Neural cell (in vitro differentiated cells): Measurements from ENCODE around the gene SLC47A1. TPM values are rescaled to one million over a fixed set of nuclear protein-coding genes. Genes with fewer than 3 reads are reported as not detected.

Experiments used
- H2AFZ ChIP-seq: fragments of 200-600, 300-800 bp; sonication (generic), shearing (Covaris generic); 2 replicates; pipeline ENCODE4 v1.6.0; 2014; ENCODE audit warnings: low read depth, mild to moderate bottlenecking, antibody characterized with exemption, low read length, moderate library complexity
- H3F3A ChIP-seq: fragments of 200-600 bp; shearing (Covaris generic); 2 replicates; pipeline ENCODE4 v1.6.1; 2016; ENCODE audit warnings: mild to moderate bottlenecking, moderate library complexity, mixed read lengths, antibody characterized with exemption, low read length; ENCODE audit not compliant: insufficient read depth, poor library complexity, severe bottlenecking
- H3K27ac ChIP-seq: fragments of 200-600, 300-800 bp; sonication (generic), shearing (Covaris generic); 2 replicates; pipeline ENCODE4 v1.5.1; 2014; ENCODE audit warnings: mild to moderate bottlenecking, low read length, moderate library complexity
- H3K27me3 ChIP-seq: fragments of 300-800, 200-600 bp; sonication (generic), shearing (Covaris generic); 2 replicates; pipeline ENCODE4 v1.6.0; 2014; ENCODE audit warnings: mild to moderate bottlenecking, low read depth, low read length, moderate library complexity; ENCODE audit not compliant: insufficient read depth
- H3K36me3 ChIP-seq: fragments of 300-800, 200-600 bp; sonication (generic), shearing (Covaris generic); 2 replicates; pipeline ENCODE4 v1.5.1; 2014; ENCODE audit warnings: mild to moderate bottlenecking, antibody characterized with exemption, low read length, moderate library complexity; ENCODE audit not compliant: insufficient read depth
- H3K4me2 ChIP-seq: fragments of 300-800, 200-600 bp; sonication (generic), shearing (Covaris generic); 2 replicates; pipeline ENCODE4 v1.6.0; 2014; ENCODE audit warnings: mild to moderate bottlenecking, low read length
- H3K4me3 ChIP-seq: fragments of 300-800, 200-600 bp; sonication (generic), shearing (Covaris generic); 2 replicates; pipeline ENCODE4 v1.5.1; 2014; ENCODE audit warnings: mild to moderate bottlenecking, low read length, moderate library complexity
- H3K79me2 ChIP-seq: fragments of 200-600 bp; shearing (Covaris generic); replicated peaks from 2 replicates; pipeline ENCODE4 v1.6.0; 2014; ENCODE audit warnings: mild to moderate bottlenecking, low read length, moderate library complexity; ENCODE audit not compliant: insufficient read depth
- H3K9ac ChIP-seq: fragments of 300-800, 200-600 bp; sonication (generic), shearing (Covaris generic); 2 replicates; pipeline ENCODE4 v1.6.1; 2016; ENCODE audit warnings: mild to moderate bottlenecking, low read length, mixed read lengths
- H3K9me2 ChIP-seq: fragments of 200-600 bp; shearing (Covaris generic); 2 replicates; pipeline ENCODE4 v1.6.1; 2016; ENCODE audit warnings: mild to moderate bottlenecking, low read length, mixed read lengths; ENCODE audit not compliant: insufficient read depth
- H3K9me3 ChIP-seq: fragments of 200-600, 300-800 bp; sonication (generic), shearing (Covaris generic); 2 replicates; pipeline ENCODE4 v1.6.1; 2016; ENCODE audit warnings: mild to moderate bottlenecking, mixed run types, low read length, moderate library complexity, mixed read lengths
- H4K20me1 ChIP-seq: fragments of 200-600 bp; shearing (Covaris generic); 2 replicates; pipeline ENCODE4 v1.6.1; 2016; ENCODE audit warnings: mild to moderate bottlenecking, mixed run types; ENCODE audit not compliant: insufficient read depth
- CTCF ChIP-seq: fragments of 450-650 bp; IDR thresholded peaks from 2 replicates; pipeline ENCODE4 v1.5.1; 2014; ENCODE audit warnings: antibody characterized with exemption, mild to moderate bottlenecking, moderate library complexity; ENCODE audit not compliant: poor library complexity, severe bottlenecking
- EP300 ChIP-seq: fragments of 450-650 bp; conservative IDR thresholded peaks from 2 replicates; pipeline ENCODE4 v1.6.1; 2014; ENCODE audit warnings: antibody characterized with exemption, mild to moderate bottlenecking, moderate library complexity; ENCODE audit not compliant: poor library complexity, severe bottlenecking
- EZH2 ChIP-seq: fragments of 200-600, 300-800 bp; shearing (Covaris generic), sonication (generic); IDR thresholded peaks from 2 replicates; pipeline ENCODE4 v1.6.1; 2014; ENCODE audit warnings: antibody characterized with exemption, low read length, borderline replicate concordance, mild to moderate bottlenecking; ENCODE audit not compliant: insufficient read depth, poor library complexity, severe bottlenecking
- MXI1 ChIP-seq: fragments of 450-650 bp; conservative IDR thresholded peaks from 2 replicates; pipeline ENCODE4 v1.6.1; 2014; ENCODE audit warnings: antibody characterized with exemption, mild to moderate bottlenecking; ENCODE audit not compliant: poor library complexity, severe bottlenecking
- POLR2AphosphoS5 ChIP-seq: IDR thresholded peaks from 2 replicates; pipeline ENCODE4 v1.6.1; 2012
- RAD21 ChIP-seq: fragments of 450-650 bp; conservative IDR thresholded peaks from 2 replicates; pipeline ENCODE4 v1.6.1; 2014; ENCODE audit warnings: antibody characterized with exemption, mild to moderate bottlenecking, moderate library complexity
- REST ChIP-seq: IDR thresholded peaks from 2 replicates; pipeline ENCODE4 v1.6.1; 2012; ENCODE audit warnings: borderline replicate concordance
- SMC3 ChIP-seq: fragments of 450-650 bp; conservative IDR thresholded peaks from 2 replicates; pipeline ENCODE4 v1.6.1; 2014; ENCODE audit warnings: antibody characterized with exemption, mild to moderate bottlenecking, moderate library complexity; ENCODE audit not compliant: poor library complexity
- TAF1 ChIP-seq: IDR thresholded peaks from 2 replicates; pipeline ENCODE4 v1.6.1; 2012; ENCODE audit warnings: low read depth
- polyA plus RNA-seq: library from polyadenylated mRNA; depleted of rRNA; stranded (reverse); fragments of >200 nt; gene quantifications from 2 replicates; pipeline ENCODE4 v1.2.3, GENCODE V29; 2014

Gene SLC47A1
- polyA plus RNA-seq, 1 donor from 2014 or later: not detected

GRCh38 chr17:19573075-19573474 lies 39.4 kb downstream of the SLC47A1 start:
- Histone ChIP-seq H3F3A (no peaks in the 10 kb centered on the region), H3K4me2 (no peak overlapping the region), H3K9ac (no peak overlapping the region), H3K9me2 (no peaks in the 10 kb centered on the region), H3K9me3 (no peaks in the 10 kb centered on the region), H3K27ac (no peak overlapping the region), H3K36me3 (no peaks in the 10 kb centered on the region), H4K20me1 (no peaks in the 10 kb centered on the region), H2AFZ (no peak overlapping the region), H3K4me3 (no peak overlapping the region), H3K79me2 (no peaks in the 10 kb centered on the region), H3K27me3 (no peaks in the 10 kb centered on the region)
- TF ChIP-seq MXI1: no peak
- no peak for TF ChIP-seq POLR2AphosphoS5
- TF ChIP-seq REST: no peak
- TF ChIP-seq CTCF: no peak
- TF ChIP-seq TAF1: no peak
- no peak for TF ChIP-seq EZH2
- TF ChIP-seq RAD21: no peak
- no peak for TF ChIP-seq SMC3
- TF ChIP-seq EP300: no peak

GRCh38 chr17:19574956-19575355 lies 41.3 kb downstream of the SLC47A1 start:
- no peaks in the 10 kb centered on the region for H4K20me1 ChIP-seq
- no peak overlapping the region for H3K4me3 ChIP-seq
- no peaks in the 10 kb centered on the region for H3K9me2 ChIP-seq
- TF ChIP-seq SMC3 (no peak), MXI1 (no peak), EZH2 (no peak), TAF1 (no peak), EP300 (no peak), POLR2AphosphoS5 (no peak), RAD21 (no peak), REST (no peak), CTCF (no peak)
- H3K4me2 ChIP-seq: no peak overlapping the region
- no peak overlapping the region for H3K27ac ChIP-seq
- no peaks in the 10 kb centered on the region for H3K9me3 ChIP-seq
- no peak overlapping the region for H3K9ac ChIP-seq
- H3K36me3 ChIP-seq: no peaks in the 10 kb centered on the region
- H3K27me3 ChIP-seq: peaks cover 11% of the 10 kb centered on the region
- H3F3A ChIP-seq: no peaks in the 10 kb centered on the region
- no peaks in the 10 kb centered on the region for H3K79me2 ChIP-seq
- H2AFZ ChIP-seq: no peak overlapping the region
